ENCODE results near the gene MDFIC2.

GRCh38 chr3:70186221-70186620 lies 126.2 kb downstream of the MDFIC2 start:
- TF ChIP-seq HNF4A (conservative IDR thresholded peaks at IDR 0.05), result no peak
- no peak for TF ChIP-seq CTCF (IDR thresholded peaks at IDR 0.05; ENCODE audit: low read depth, low read length, missing input control)
- no peak for TF ChIP-seq FOXA1 (IDR thresholded peaks at IDR 0.05)
